Upper lobe of left lung (tissue), 6 donors: ENCODE measurements around the gene CHD8. TPM values are rescaled to one million over a fixed set of nuclear protein-coding genes. Genes with fewer than 3 reads are reported as not detected.

Experiments used
- ATAC-seq, 2 donors: fragments of 200-7000 bp; cut with Tn5 transposase; one replicate each; pipeline ENCODE4 v1.9.1; 2022; ENCODE audit warnings: mild to moderate bottlenecking in 2 of 2, moderate library complexity in 2 of 2; ENCODE audit not compliant: low FRiP score in 2 of 2
- DNase-seq, 2 donors: peaks; one replicate each; pipeline ENCODE4 v3.0.0-alpha.2; 2019 to 2020
- H3K27ac ChIP-seq, 4 donors: fragments of 200-600 bp; sonication (generic); one replicate each; pipeline ENCODE4 v1.5.1; 2016 to 2019
- H3K27me3 ChIP-seq, 4 donors: fragments of 200-600 bp; sonication (generic); one replicate each; pipeline ENCODE4 v1.5.1; 2017 to 2019
- H3K36me3 ChIP-seq, 4 donors: fragments of 200-600 bp; sonication (generic); one replicate each; pipeline ENCODE4 v1.5.1; 2016 to 2019
- H3K4me1 ChIP-seq, 4 donors: fragments of 200-600 bp; sonication (generic); one replicate each; pipeline ENCODE4 v1.5.1; 2018 to 2019
- H3K4me3 ChIP-seq, 4 donors: fragments of 200-600 bp; sonication (generic); one replicate each; pipeline ENCODE4 v1.5.1; 2017 to 2019; ENCODE audit warnings: mild to moderate bottlenecking in 2 of 4, moderate library complexity in 1 of 4
- H3K9me3 ChIP-seq, 4 donors: fragments of 200-600 bp; sonication (generic); one replicate each; pipeline ENCODE4 v1.5.1; 2018 to 2019
- EP300 ChIP-seq, 4 donors: sonication (generic); formaldehyde crosslinking; IDR thresholded peaks; one replicate each; pipeline ENCODE4 v1.5.1; 2017; ENCODE audit warnings: antibody characterized with exemption in 4 of 4, control low read depth in 2 of 4
- POLR2A ChIP-seq, 4 donors: fragments of 450-650 bp; IDR thresholded peaks; one replicate each; pipeline ENCODE4 v1.5.1; 2016 to 2017; ENCODE audit warnings: antibody characterized with exemption in 4 of 4, mild to moderate bottlenecking in 2 of 4
- POLR2AphosphoS5 ChIP-seq, 2 donors: sonication (generic); formaldehyde crosslinking; IDR thresholded peaks; one replicate each; pipeline ENCODE4 v1.5.1; 2017; ENCODE audit warnings: antibody characterized with exemption in 2 of 2
- WGBS, 2 donors: methylation state at CpG; one replicate each; pipeline ENCODE4 v1.1.5; 2017 to 2018; 5-methylcytosine and 5-hydroxymethylcytosine counted together
- total RNA-seq, 6 donors: library from RNA; depleted of rRNA in 4 of 6; stranded (reverse); fragments of >200 nt in 4 of 6; gene quantifications; one replicate each; pipeline versions ENCODE4 v1.1.0 to v1.2.1, GENCODE V29; 2016 to 2021
- TF ChIP-seq, protein P1 (sequence below), 6 experiments: fragments of 450-650 bp in 4 of 6; fragments of 200-600 bp in 2 of 6; sonication (generic) in 2 of 6; IDR thresholded peaks; one replicate each; pipeline ENCODE4 v1.5.1; 2016 to 2019; ENCODE audit warnings: antibody characterized with exemption in 6 of 6
- donor health status: DM: no; HTN: no; CAD: no; lungs with moderate emphysema.
- donor health status: DM: no; HTN: yes; CAD: no; lungs with severe emphysema.

CHD8 gene
- total RNA-seq, 6 donors from 2014 or later = 42.2 to 96.4 (median 67.5) TPM

DNA sequence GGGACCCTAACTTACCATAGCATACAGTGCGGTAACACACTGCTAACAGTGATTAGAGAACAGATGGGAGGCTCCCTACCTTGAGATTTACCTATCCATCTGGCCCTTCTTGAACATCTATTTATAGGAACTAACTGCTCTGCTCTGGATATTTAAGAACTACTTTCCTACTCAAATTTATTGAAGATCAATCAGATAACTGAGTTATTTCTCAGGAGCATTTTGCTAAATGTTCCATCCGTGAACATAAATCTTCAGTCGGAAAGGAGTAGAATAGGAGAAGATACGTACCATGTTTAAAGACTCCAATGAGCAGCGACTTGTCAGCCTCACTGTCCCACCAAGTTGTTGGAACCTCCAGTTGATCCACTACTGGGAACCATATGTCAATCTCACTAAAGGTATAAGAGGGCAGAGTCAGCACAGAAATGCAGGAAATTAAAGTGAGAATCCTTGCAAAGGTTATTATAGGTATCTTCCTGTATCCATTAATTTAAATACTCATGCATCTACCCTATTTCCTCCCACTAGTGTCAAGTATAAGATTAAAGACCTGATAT, 56.5 kb downstream of the CHD8 start:
- no peak overlapping the region for H3K4me3 ChIP-seq
- ATAC-seq = no peak
- no peaks in the 10 kb centered on the region for H3K9me3 ChIP-seq
- no peaks in the 10 kb centered on the region for H3K27me3 ChIP-seq
- TF ChIP-seq POLR2A (IDR thresholded peaks at IDR 0.05) (no peak), POLR2AphosphoS5 (IDR thresholded peaks at IDR 0.05) (no peak), EP300 (IDR thresholded peaks at IDR 0.05) (no peak)
- TF ChIP-seq, protein P1, sequence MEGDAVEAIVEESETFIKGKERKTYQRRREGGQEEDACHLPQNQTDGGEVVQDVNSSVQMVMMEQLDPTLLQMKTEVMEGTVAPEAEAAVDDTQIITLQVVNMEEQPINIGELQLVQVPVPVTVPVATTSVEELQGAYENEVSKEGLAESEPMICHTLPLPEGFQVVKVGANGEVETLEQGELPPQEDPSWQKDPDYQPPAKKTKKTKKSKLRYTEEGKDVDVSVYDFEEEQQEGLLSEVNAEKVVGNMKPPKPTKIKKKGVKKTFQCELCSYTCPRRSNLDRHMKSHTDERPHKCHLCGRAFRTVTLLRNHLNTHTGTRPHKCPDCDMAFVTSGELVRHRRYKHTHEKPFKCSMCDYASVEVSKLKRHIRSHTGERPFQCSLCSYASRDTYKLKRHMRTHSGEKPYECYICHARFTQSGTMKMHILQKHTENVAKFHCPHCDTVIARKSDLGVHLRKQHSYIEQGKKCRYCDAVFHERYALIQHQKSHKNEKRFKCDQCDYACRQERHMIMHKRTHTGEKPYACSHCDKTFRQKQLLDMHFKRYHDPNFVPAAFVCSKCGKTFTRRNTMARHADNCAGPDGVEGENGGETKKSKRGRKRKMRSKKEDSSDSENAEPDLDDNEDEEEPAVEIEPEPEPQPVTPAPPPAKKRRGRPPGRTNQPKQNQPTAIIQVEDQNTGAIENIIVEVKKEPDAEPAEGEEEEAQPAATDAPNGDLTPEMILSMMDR (IDR thresholded peaks at IDR 0.05) = no peak
- peaks cover 80 to 100% (median 98%) of the 10 kb centered on the region in 4 donors for H3K36me3 ChIP-seq
- H3K27ac ChIP-seq = no peak overlapping the region
- no peak for DNase-seq
- 94% methylated on average over 5 of the region's 5 CpGs for WGBS, 2 donors
- no peaks in the 10 kb centered on the region for H3K4me1 ChIP-seq

DNA sequence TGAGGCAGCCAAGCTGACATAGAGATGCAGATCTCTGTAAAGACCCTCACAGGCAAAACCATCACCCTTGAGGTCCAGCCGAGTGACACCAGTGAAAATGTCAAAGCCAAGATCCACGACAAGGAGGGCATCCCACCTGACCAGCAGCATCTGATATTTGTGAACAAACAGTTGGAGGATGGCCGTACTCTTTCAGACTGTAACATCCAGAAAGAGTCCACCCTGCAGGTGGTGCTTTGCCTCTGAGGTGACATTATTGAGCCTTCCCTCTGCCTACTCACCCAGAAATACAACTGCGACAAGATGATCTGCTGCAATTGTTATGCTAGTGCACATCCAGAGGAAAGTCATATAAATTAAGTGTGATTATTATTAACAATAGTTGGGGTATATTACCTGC, 57.0 kb downstream of the CHD8 start:
- H3K4me3 ChIP-seq = no peak overlapping the region
- H3K36me3 ChIP-seq = peaks cover 85 to 100% (median 99%) of the 10 kb centered on the region in 4 donors
- no peaks in the 10 kb centered on the region for H3K9me3 ChIP-seq
- TF ChIP-seq POLR2AphosphoS5 (IDR thresholded peaks at IDR 0.05) = no peak
- TF ChIP-seq EP300 (IDR thresholded peaks at IDR 0.05) = no peak
- TF ChIP-seq, protein P1 (IDR thresholded peaks at IDR 0.05) = no peak
- no peak for TF ChIP-seq POLR2A (IDR thresholded peaks at IDR 0.05)
- H3K27ac ChIP-seq = no peak overlapping the region
- no peak for ATAC-seq
- no peaks in the 10 kb centered on the region for H3K27me3 ChIP-seq
- WGBS, 2 donors = 91 to 94% methylated on average over 4 of the region's 4 CpGs
- no peaks in the 10 kb centered on the region for H3K4me1 ChIP-seq
- no peak for DNase-seq

DNA sequence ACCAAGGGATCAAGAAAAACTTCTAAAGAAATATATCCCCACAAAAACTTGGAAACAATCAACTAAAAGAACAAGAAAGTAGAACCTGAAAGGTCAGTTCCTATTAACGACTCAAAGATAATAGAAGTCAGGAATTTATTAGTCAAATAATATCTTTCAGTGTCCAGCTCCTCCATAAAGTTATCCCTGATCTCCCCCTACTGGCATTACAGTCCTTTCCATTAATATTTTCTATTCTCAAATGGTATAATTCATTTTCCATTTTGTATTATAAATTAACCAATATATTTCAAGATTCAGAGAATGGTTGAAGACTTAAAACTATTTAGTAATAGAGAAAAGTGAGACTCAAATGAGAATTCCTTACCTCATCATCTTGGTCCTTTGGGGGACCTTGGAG, 60.5 kb downstream of the CHD8 start:
- Histone ChIP-seq H3K4me1 (no peaks in the 10 kb centered on the region), H3K27ac (no peak overlapping the region), H3K36me3 (peaks cover 80 to 100% (median 98%) of the 10 kb centered on the region in 4 donors), H3K9me3 (no peaks in the 10 kb centered on the region), H3K27me3 (no peaks in the 10 kb centered on the region), H3K4me3 (no peak overlapping the region)
- DNase-seq (no peak), ATAC-seq (no peak)
- TF ChIP-seq POLR2A (IDR thresholded peaks at IDR 0.05) (no peak), POLR2AphosphoS5 (IDR thresholded peaks at IDR 0.05) (no peak), EP300 (IDR thresholded peaks at IDR 0.05) (no peak)
- 0% methylated on average over 1 of the region's 1 CpG for WGBS, 2 donors

DNA sequence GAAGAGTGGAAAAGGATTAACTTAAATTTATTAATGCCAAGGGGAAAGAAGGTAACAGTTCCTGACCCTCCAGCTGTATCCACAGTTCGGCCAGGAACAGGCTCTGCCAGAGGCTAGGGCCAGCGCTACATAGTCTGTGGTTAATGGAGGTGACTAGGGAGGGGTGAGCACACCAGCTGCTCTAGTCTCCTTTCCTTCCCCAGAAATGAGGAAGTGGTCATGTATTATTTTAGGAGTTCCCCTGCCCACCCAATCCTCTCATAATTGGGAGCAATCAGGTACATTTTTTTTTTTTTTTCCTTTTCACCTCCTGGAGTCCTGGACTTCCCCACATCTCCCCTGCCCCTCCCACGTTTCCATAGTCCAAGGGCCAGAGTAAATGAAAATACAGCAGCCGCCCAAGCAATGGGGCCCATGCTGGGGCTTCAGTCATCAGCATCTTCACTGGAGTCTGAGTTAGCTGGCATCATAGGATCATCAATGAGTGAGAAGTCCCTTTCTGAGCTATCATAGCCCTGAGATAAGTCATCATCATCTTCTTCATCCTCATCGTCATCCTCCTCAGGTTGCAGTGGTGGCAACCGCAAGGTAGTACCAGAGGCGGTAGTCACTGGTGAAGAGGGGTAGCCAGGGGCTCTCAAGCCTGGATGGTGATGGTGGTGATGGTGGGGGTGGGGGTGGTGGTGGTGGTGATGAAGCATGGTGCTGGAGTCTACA, 70.6 kb downstream of the CHD8 start:
- peak overlapping the region in 3 of 4 donors; percentile 90 to 95 (median 90) for H3K27ac ChIP-seq
- peaks cover 19 to 29% (median 20%) of the 10 kb centered on the region in 4 donors for H3K4me1 ChIP-seq
- TF ChIP-seq POLR2AphosphoS5 (IDR thresholded peaks at IDR 0.05) (no peak), EP300 (IDR thresholded peaks at IDR 0.05) (no peak), POLR2A (IDR thresholded peaks at IDR 0.05) (no peak)
- TF ChIP-seq, protein P1 (IDR thresholded peaks at IDR 0.05) = no peak
- ATAC-seq = no peak
- H3K9me3 ChIP-seq = no peaks in the 10 kb centered on the region
- no peaks in the 10 kb centered on the region for H3K27me3 ChIP-seq
- H3K4me3 ChIP-seq = no peak overlapping the region
- peaks cover 10 to 44% (median 31%) of the 10 kb centered on the region in 4 donors for H3K36me3 ChIP-seq
- 68 to 76% methylated on average over 7 of the region's 7 CpGs for WGBS, 2 donors
- DNase-seq = no peak

DNA sequence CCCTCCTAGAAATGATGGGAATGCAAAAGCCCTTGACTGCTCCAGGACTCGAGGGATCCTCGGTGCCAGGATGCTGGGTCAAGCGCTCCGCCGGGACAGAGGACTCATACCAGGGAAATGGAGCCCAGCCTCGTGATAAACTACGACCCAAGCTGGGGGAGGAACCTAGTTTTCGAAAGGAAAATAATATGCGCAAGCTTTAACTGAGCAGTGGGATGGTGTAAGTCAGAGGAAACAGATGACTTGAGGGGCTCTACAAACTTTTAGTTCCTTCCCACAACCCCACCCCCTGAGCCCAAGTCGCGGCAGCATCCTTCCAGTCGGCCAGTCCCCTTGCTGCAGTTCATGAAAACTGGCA, 71.5 kb downstream of the CHD8 start:
- DNase-seq (no peak), ATAC-seq (no peak)
- 0 to 3% methylated on average over 12 of the region's 12 CpGs for WGBS, 2 donors
- no peaks in the 10 kb centered on the region for H3K9me3 ChIP-seq
- TF ChIP-seq POLR2A (IDR thresholded peaks at IDR 0.05) (no peak), POLR2AphosphoS5 (IDR thresholded peaks at IDR 0.05) (no peak)
- TF ChIP-seq, protein P1 (IDR thresholded peaks at IDR 0.05) = no peak
- H3K4me3 ChIP-seq = peak overlapping the region; percentile 60 to 85 (median 73)
- peaks cover 19 to 29% (median 22%) of the 10 kb centered on the region in 4 donors for H3K4me1 ChIP-seq
- H3K27me3 ChIP-seq = no peaks in the 10 kb centered on the region
- H3K36me3 ChIP-seq = peaks cover 5 to 36% (median 22%) of the 10 kb centered on the region in 4 donors
- H3K27ac ChIP-seq = peak overlapping the region; percentile 89 to 95 (median 90)
